Measurements from ENCODE around the gene NCKAP1.

GRCh38 chr2:182864949-182865570 lies 173.2 kb downstream of the NCKAP1 start:
- TF ChIP-seq CTCF (IDR thresholded peaks at IDR 0.05) (no peak), POLR2A (IDR thresholded peaks at IDR 0.05) (no peak), EP300 (IDR thresholded peaks at IDR 0.05) (no peak)

Data from gastroesophageal sphincter (tissue), 3 donors.